Measurements from ENCODE around the gene CMKLR1.

The CMKLR1 gene

GRCh38 chr12:108271951-108272872, 66.9 kb downstream of the CMKLR1 start:
- TF ChIP-seq CTCF (IDR thresholded peaks at IDR 0.05; ENCODE audit: low read depth, low read length): no peak
- DNase-seq (ENCODE audit: low read depth, low spot score): no peak
- no peak overlapping the region for H3K4me3 ChIP-seq (ENCODE audit: low read depth, low read length)
- in situ Hi-C loops (cut with HindIII; ENCODE audit: low sequenced_read_pairs): no loop called here

DNA sequence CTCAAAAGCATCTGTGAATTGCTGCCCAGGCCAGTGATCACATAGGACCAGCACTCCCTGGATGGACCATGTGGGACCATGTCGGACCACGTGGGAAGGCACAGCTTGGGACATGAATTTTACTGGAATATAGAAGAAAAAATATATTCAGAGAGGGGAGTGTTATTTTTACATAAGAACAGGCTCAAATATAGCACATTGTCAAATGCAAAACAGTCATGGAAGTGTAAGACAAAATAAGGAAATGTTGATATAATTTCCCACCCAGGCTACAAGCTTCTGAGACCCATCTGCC, 68.3 kb downstream of the CMKLR1 start:
- DNase-seq (ENCODE audit: low read depth, low spot score): no peak
- H3K4me3 ChIP-seq (ENCODE audit: low read depth, low read length): no peak overlapping the region
- in situ Hi-C loops (cut with HindIII; ENCODE audit: low sequenced_read_pairs): no loop called here
- TF ChIP-seq CTCF (IDR thresholded peaks at IDR 0.05; ENCODE audit: low read depth, low read length): no peak

GRCh38 chr12:108270035-108270848, 68.9 kb downstream of the CMKLR1 start:
- in situ Hi-C loops (cut with HindIII; ENCODE audit: low sequenced_read_pairs): no loop called here
- no peak overlapping the region for H3K4me3 ChIP-seq (ENCODE audit: low read depth, low read length)
- DNase-seq (ENCODE audit: low read depth, low spot score): no peak

DNA sequence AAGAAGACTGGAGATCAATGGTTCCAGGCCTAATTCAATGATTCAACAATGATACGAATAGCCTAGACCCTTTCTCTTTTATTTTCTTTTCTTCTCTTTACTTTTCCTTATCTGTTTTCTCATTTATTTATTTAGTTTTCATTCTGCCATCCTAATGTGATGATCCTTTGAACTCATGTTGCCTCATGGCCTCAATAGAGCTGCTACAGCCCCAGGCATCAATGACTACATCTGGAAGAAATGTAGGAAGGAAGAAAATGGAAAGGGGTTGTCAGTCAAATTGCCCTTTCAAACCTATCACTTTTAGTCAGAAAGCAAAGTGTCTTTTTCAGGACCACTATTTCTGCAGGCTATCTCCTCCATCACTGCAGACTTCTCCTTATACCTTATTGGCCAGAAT, 69.9 kb downstream of the CMKLR1 start:
- no peak for TF ChIP-seq CTCF (IDR thresholded peaks at IDR 0.05; ENCODE audit: low read depth, low read length)
- in situ Hi-C loops (cut with HindIII; ENCODE audit: low sequenced_read_pairs): no loop called here
- H3K4me3 ChIP-seq (ENCODE audit: low read depth, low read length): no peak overlapping the region
- DNase-seq (ENCODE audit: low read depth, low spot score): no peak

More at GRCh38 chr12:108270035-108270848, 68.9 kb downstream of the CMKLR1 start:
- no peak for TF ChIP-seq CTCF (IDR thresholded peaks at IDR 0.05; ENCODE audit: low read depth, low read length)

DNA sequence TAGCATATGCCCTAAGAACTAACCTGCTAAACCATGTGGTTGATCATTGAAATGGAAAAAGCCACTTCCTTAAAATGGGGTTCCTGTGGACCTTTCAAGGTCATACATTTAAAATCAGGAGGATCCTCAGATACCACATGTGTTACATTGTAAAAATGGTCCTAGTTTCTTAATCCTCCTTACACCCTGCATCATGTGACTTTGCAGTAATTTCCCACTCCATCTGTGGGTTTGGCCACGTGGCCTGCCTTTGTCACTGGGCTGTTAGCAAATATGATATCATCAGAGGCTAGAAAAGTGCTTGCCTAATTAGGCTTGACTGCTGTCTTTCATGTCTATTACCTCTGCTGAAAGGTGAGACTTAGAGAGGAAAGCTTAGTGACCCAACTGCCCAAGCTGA, 70.7 kb downstream of the CMKLR1 start:
- TF ChIP-seq CTCF (IDR thresholded peaks at IDR 0.05; ENCODE audit: low read depth, low read length): no peak
- in situ Hi-C loops (cut with HindIII; ENCODE audit: low sequenced_read_pairs): no loop called here
- H3K4me3 ChIP-seq (ENCODE audit: low read depth, low read length): no peak overlapping the region
- DNase-seq (ENCODE audit: low read depth, low spot score): no peak

DNA sequence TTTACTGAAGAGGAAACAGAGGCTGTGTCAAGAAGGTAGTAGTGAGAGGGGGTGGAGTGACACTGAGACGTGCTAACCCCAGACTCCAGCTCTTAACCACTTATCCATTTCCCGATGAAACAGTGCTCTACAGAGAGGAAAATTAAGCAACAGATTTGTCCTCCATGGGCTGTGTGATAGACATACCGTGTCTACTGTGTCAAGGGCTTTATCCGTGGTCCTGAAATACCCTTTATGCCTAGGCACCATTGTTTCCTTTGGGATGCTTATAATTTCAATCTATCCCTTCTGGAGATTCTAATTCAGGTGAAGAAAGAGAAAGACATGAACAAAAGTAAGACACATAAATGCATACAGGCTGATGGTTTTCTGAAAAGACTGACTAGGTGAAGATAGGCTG, 71.7 kb downstream of the CMKLR1 start:
- no peak for TF ChIP-seq CTCF (IDR thresholded peaks at IDR 0.05; ENCODE audit: low read depth, low read length)
- H3K4me3 ChIP-seq (ENCODE audit: low read depth, low read length): no peak overlapping the region
- no peak for DNase-seq (ENCODE audit: low read depth, low spot score)
- in situ Hi-C loops (cut with HindIII; ENCODE audit: low sequenced_read_pairs): no loop called here

Measured in astrocyte of the spinal cord (primary cell).